ENCODE results near the gene VTI1A. TPM values are rescaled to one million over a fixed set of nuclear protein-coding genes. Genes with fewer than 3 reads are reported as not detected.

VTI1A gene
- polyA plus RNA-seq, 1 donor = 17.2 TPM

DNA sequence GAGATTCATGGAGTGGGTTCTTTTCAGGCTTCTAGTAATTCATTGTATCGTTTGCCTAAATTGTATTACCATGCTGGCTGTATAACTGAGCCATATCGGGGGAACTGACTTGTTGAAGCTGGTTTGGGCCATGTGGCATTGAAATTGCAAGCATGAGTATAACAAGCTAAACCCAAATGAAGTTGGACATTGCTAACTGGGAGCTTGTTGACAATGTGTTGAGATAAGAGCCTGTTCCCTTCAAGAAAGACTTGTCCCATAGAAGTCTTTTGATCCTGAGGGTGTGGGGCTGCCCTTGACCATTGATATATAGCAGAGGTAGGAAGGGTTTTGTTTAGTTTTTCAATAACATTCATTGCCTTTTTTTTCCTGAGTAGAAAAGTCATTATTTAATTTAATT lies 156.0 kb downstream of the VTI1A start:
- no peaks in the 10 kb centered on the region for H3K27me3 ChIP-seq (ENCODE audit: control insufficient read depth, insufficient read depth, low read length)
- no peak overlapping the region for H3K27ac ChIP-seq (ENCODE audit: low read length)
- no peak for DNase-seq
- no peaks in the 10 kb centered on the region for H3K36me3 ChIP-seq (ENCODE audit: control insufficient read depth, insufficient read depth, low read length)
- no peaks in the 10 kb centered on the region for H3K4me1 ChIP-seq (ENCODE audit: control insufficient read depth, insufficient read depth, low read length)
- WGBS (ENCODE audit: insufficient coverage, low lambda C conversion rate) = no CpG with 5 or more reads among the region's 2 CpGs
- no peak overlapping the region for H3K4me3 ChIP-seq (ENCODE audit: low read length)
- H3K9me3 ChIP-seq (ENCODE audit: control insufficient read depth, low read depth, low read length) = no peaks in the 10 kb centered on the region

DNA sequence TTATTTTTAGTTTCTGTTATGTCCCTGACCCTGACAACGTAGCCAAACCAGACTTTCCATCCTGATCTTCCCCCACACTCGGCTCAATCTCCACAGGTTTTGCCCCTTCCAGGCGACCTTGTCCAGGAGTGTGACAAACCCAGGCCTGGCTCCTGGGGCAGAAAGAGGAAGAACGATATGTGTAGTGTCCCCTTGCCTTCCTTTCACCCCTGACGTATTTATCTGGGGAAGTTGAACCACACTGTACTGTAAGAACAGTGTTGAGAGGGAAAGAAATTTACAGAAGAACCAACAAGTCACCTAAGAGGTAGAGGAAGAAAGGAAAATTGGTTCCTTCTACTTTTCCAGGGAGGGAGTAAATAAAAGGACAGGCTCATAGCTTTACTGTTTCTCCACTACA lies 158.0 kb downstream of the VTI1A start:
- no peak for DNase-seq
- no peaks in the 10 kb centered on the region for H3K4me1 ChIP-seq (ENCODE audit: control insufficient read depth, insufficient read depth, low read length)
- no peaks in the 10 kb centered on the region for H3K36me3 ChIP-seq (ENCODE audit: control insufficient read depth, insufficient read depth, low read length)
- no peak overlapping the region for H3K27ac ChIP-seq (ENCODE audit: low read length)
- 80% methylated on average over 1 of the region's 5 CpGs for WGBS (ENCODE audit: insufficient coverage, low lambda C conversion rate)
- no peak overlapping the region for H3K4me3 ChIP-seq (ENCODE audit: low read length)
- H3K9me3 ChIP-seq (ENCODE audit: control insufficient read depth, low read depth, low read length) = no peaks in the 10 kb centered on the region
- no peaks in the 10 kb centered on the region for H3K27me3 ChIP-seq (ENCODE audit: control insufficient read depth, insufficient read depth, low read length)

DNA sequence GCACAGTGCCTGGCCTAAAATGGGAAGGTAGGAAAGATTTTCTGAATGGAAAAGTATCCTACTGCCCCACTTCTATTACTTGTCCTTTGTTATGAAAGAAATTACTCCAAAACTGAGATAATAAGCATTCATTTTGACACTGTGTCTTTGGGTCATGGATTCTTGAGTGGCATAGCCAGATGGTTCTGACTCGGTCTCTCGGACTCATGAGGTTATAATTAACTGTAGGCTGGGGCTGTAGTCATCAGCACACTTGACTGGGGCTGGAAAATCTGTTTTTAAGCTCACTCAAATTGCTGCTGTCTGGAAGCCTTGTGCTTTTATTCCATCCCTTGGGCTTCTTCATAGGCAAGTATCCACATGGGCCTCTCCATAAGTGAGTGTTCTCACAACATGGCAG lies 160.5 kb downstream of the VTI1A start:
- Histone ChIP-seq H3K27ac (ENCODE audit: low read length) (no peak overlapping the region), H3K4me3 (ENCODE audit: low read length) (no peak overlapping the region), H3K36me3 (ENCODE audit: control insufficient read depth, insufficient read depth, low read length) (no peaks in the 10 kb centered on the region), H3K9me3 (ENCODE audit: control insufficient read depth, low read depth, low read length) (no peaks in the 10 kb centered on the region), H3K4me1 (ENCODE audit: control insufficient read depth, insufficient read depth, low read length) (no peaks in the 10 kb centered on the region), H3K27me3 (ENCODE audit: control insufficient read depth, insufficient read depth, low read length) (no peaks in the 10 kb centered on the region)
- no CpG with 5 or more reads among the region's 2 CpGs for WGBS (ENCODE audit: insufficient coverage, low lambda C conversion rate)
- no peak for DNase-seq

DNA sequence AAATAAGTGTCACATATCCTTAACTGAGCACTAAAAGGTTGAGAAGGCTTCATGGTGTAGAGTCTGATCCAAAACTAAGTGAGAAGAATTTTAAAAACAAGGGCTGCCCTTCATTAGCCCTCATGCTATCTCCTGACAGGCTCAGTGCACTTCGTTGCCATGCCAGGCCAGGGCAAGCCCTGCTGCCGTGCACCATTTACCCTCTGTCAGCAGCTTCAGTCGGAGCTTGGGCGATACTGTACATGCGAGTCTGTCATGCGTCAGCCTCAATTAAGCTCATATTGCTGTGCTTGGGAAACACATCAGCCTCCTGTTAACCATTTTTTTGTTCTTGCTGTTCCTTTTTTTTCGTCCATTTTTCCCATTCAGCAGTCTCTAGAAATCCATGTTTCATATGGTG lies 166.6 kb downstream of the VTI1A start:
- Histone ChIP-seq H3K27me3 (ENCODE audit: control insufficient read depth, insufficient read depth, low read length) (no peaks in the 10 kb centered on the region), H3K27ac (ENCODE audit: low read length) (no peak overlapping the region), H3K9me3 (ENCODE audit: control insufficient read depth, low read depth, low read length) (no peaks in the 10 kb centered on the region), H3K4me3 (ENCODE audit: low read length) (no peak overlapping the region), H3K4me1 (ENCODE audit: control insufficient read depth, insufficient read depth, low read length) (no peaks in the 10 kb centered on the region), H3K36me3 (ENCODE audit: control insufficient read depth, insufficient read depth, low read length) (no peaks in the 10 kb centered on the region)
- DNase-seq = no peak
- 100% methylated on average over 1 of the region's 7 CpGs for WGBS (ENCODE audit: insufficient coverage, low lambda C conversion rate)

DNA sequence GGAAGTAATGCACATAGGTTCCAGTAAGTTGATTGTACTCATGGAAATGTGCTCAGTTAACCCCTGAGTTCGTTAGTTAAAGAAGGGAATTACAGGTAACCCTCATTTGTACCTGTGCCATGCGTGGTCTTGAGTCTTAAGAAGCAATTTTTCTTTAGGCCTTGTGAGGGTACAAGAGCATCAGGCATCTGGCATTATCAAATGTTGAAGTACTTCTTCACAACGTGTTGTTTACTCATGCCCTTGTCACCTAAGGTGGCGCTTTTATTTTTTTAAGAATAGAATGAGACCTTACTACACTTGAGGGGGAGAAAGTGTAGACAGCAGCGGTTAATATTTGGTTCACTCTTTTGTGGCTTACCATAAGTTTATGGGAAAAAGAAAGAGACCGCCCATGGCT lies 167.1 kb downstream of the VTI1A start:
- Histone ChIP-seq H3K27ac (ENCODE audit: low read length) (no peak overlapping the region), H3K9me3 (ENCODE audit: control insufficient read depth, low read depth, low read length) (no peaks in the 10 kb centered on the region), H3K27me3 (ENCODE audit: control insufficient read depth, insufficient read depth, low read length) (no peaks in the 10 kb centered on the region), H3K36me3 (ENCODE audit: control insufficient read depth, insufficient read depth, low read length) (no peaks in the 10 kb centered on the region), H3K4me1 (ENCODE audit: control insufficient read depth, insufficient read depth, low read length) (no peaks in the 10 kb centered on the region), H3K4me3 (ENCODE audit: low read length) (no peak overlapping the region)
- WGBS (ENCODE audit: insufficient coverage, low lambda C conversion rate) = no CpG with 5 or more reads among the region's 6 CpGs
- no peak for DNase-seq

DNA sequence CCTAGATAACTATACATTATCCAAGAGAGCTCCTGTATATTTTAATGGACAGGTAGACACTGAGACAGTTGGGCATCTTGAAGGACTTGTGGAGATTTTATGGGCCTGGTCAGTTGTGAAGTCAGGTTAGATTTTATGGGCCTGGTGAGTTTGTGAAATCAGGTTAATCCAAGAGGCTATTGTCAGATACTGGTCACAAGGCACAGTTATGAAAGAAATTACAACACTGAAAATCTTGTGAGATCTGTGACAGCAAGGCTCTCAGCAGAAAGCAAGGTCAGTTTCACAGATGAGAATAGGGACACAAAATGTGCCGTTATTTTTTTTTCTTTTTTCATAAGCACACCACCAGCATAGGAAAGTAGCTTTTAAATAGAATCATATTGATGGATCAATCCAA lies 167.6 kb downstream of the VTI1A start:
- Histone ChIP-seq H3K27me3 (ENCODE audit: control insufficient read depth, insufficient read depth, low read length) (no peaks in the 10 kb centered on the region), H3K4me3 (ENCODE audit: low read length) (no peak overlapping the region), H3K9me3 (ENCODE audit: control insufficient read depth, low read depth, low read length) (no peaks in the 10 kb centered on the region), H3K4me1 (ENCODE audit: control insufficient read depth, insufficient read depth, low read length) (no peaks in the 10 kb centered on the region), H3K36me3 (ENCODE audit: control insufficient read depth, insufficient read depth, low read length) (no peaks in the 10 kb centered on the region), H3K27ac (ENCODE audit: low read length) (peak overlapping the region; percentile 27)
- peak; percentile 32 to 46 for DNase-seq
- WGBS (ENCODE audit: insufficient coverage, low lambda C conversion rate) = no CpG with 5 or more reads among the region's 1 CpG

DNA sequence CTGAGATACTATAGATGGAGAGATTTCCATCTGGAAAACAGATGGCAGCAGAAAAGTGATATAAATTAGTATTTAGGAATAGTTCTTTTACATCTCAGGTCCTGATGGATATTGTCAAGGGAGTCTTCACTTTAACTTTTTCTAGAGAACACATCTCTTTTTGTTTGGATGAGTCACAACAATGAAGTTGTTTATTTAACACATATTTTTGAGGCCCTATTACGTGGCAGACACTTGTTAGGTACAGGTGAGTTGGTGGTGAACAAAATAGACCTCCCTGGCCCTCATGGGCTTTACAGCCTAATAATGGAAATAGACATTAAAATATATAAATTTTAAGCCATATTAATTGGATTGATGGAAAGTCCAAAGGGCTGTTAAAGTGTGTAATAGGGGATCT lies 168.3 kb downstream of the VTI1A start:
- WGBS (ENCODE audit: insufficient coverage, low lambda C conversion rate) = 100% methylated on average over 1 of the region's 1 CpG
- Histone ChIP-seq H3K36me3 (ENCODE audit: control insufficient read depth, insufficient read depth, low read length) (no peaks in the 10 kb centered on the region), H3K4me3 (ENCODE audit: low read length) (no peak overlapping the region), H3K27me3 (ENCODE audit: control insufficient read depth, insufficient read depth, low read length) (no peaks in the 10 kb centered on the region), H3K9me3 (ENCODE audit: control insufficient read depth, low read depth, low read length) (no peaks in the 10 kb centered on the region), H3K4me1 (ENCODE audit: control insufficient read depth, insufficient read depth, low read length) (no peaks in the 10 kb centered on the region), H3K27ac (ENCODE audit: low read length) (peak overlapping the region; percentile 27)
- DNase-seq = no peak

DNA sequence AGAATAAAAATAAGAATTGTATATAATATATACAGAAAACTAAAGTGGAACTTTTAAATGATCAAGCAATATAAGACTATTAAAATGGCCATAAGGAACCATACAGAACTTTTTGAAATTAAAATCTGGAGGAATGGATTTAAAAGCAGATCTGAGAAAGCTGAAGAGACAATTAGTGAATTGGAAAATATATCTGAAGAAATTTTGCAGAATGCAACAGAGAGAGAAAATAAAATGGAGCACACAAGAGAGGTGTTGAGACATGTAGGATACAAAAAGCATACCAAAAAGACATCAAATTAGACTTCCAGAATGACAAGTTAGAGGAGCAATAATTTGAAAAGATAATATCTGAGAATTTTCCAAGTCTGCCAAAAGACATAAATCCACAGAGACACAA lies 169.6 kb downstream of the VTI1A start:
- Histone ChIP-seq H3K4me1 (ENCODE audit: control insufficient read depth, insufficient read depth, low read length) (no peaks in the 10 kb centered on the region), H3K9me3 (ENCODE audit: control insufficient read depth, low read depth, low read length) (no peaks in the 10 kb centered on the region), H3K27ac (ENCODE audit: low read length) (no peak overlapping the region), H3K4me3 (ENCODE audit: low read length) (no peak overlapping the region), H3K36me3 (ENCODE audit: control insufficient read depth, insufficient read depth, low read length) (no peaks in the 10 kb centered on the region), H3K27me3 (ENCODE audit: control insufficient read depth, insufficient read depth, low read length) (no peaks in the 10 kb centered on the region)
- no peak for DNase-seq

DNA sequence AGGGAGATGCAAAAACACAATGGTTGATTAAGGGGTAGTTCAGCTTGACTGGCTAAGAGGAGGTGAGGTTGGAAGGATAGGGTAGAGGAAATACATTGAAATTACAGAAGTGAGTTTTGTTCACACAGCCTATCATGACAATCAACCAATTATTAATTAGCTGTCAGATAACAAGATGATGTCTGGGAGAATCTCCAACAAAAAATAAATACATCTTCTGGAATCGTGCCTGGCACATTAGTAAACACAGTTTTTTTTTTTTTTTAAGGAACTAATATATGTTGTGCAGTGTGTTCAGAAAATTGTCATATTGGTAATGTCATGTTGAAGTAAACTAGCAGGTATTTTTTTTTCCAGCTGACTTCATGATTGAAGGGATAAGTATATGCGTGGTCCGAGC lies 171.8 kb downstream of the VTI1A start:
- Histone ChIP-seq H3K27ac (ENCODE audit: low read length) (no peak overlapping the region), H3K9me3 (ENCODE audit: control insufficient read depth, low read depth, low read length) (no peaks in the 10 kb centered on the region), H3K4me3 (ENCODE audit: low read length) (no peak overlapping the region), H3K4me1 (ENCODE audit: control insufficient read depth, insufficient read depth, low read length) (no peaks in the 10 kb centered on the region), H3K27me3 (ENCODE audit: control insufficient read depth, insufficient read depth, low read length) (no peaks in the 10 kb centered on the region), H3K36me3 (ENCODE audit: control insufficient read depth, insufficient read depth, low read length) (no peaks in the 10 kb centered on the region)
- DNase-seq = no peak
- 94% methylated on average over 3 of the region's 3 CpGs for WGBS (ENCODE audit: insufficient coverage, low lambda C conversion rate)

DNA sequence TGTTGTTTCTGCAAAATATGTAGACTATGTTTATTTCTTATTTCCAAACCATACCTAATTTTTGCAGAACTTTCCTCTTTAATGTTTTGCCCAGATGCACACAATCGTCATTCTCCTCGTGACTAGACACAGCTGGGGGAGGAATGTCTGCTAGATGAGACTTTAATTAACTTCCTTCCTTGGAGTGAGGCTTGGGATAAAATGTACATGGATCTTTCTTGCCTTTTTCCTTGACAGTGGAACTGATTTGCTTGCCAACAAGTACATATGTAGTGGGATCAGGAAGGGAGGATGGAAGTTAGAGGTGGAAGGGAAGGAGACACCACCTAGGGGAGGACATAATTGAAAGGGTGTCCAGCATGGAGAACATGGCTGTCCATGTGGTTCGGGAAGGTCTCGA lies 172.5 kb downstream of the VTI1A start:
- Histone ChIP-seq H3K4me1 (ENCODE audit: control insufficient read depth, insufficient read depth, low read length) (no peaks in the 10 kb centered on the region), H3K4me3 (ENCODE audit: low read length) (no peak overlapping the region), H3K27ac (ENCODE audit: low read length) (no peak overlapping the region), H3K27me3 (ENCODE audit: control insufficient read depth, insufficient read depth, low read length) (no peaks in the 10 kb centered on the region), H3K9me3 (ENCODE audit: control insufficient read depth, low read depth, low read length) (no peaks in the 10 kb centered on the region), H3K36me3 (ENCODE audit: control insufficient read depth, insufficient read depth, low read length) (no peaks in the 10 kb centered on the region)
- WGBS (ENCODE audit: insufficient coverage, low lambda C conversion rate) = no CpG with 5 or more reads among the region's 4 CpGs
- DNase-seq = no peak

DNA sequence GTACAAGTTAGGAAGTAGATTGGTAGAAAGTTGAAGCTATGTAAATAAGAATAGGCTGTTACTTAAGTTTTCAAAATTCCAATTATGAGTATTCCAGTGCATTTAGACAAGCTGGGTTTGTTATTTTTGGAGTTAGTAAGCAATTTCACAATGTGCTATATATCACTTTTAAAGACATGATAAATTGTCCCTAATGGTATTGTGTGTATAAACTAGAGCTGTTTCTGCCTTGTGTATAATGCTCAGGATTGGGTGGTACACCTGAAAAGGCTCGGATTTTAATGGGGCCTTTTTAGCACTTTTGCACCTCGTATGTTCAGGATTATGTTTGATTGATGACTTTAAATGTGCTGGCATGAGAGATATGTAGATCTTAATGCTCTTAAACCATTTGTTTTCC lies 175.8 kb downstream of the VTI1A start:
- Histone ChIP-seq H3K4me3 (ENCODE audit: low read length) (no peak overlapping the region), H3K27me3 (ENCODE audit: control insufficient read depth, insufficient read depth, low read length) (no peaks in the 10 kb centered on the region), H3K4me1 (ENCODE audit: control insufficient read depth, insufficient read depth, low read length) (no peaks in the 10 kb centered on the region), H3K27ac (ENCODE audit: low read length) (no peak overlapping the region), H3K36me3 (ENCODE audit: control insufficient read depth, insufficient read depth, low read length) (no peaks in the 10 kb centered on the region), H3K9me3 (ENCODE audit: control insufficient read depth, low read depth, low read length) (no peaks in the 10 kb centered on the region)
- no peak for DNase-seq
- no CpG with 5 or more reads among the region's 2 CpGs for WGBS (ENCODE audit: insufficient coverage, low lambda C conversion rate)
